ENCODE results near the gene ANKRD35. TPM values are rescaled to one million over a fixed set of nuclear protein-coding genes. Genes with fewer than 3 reads are reported as not detected.
A peak's percentile ranks its signal among the peaks of the same experiment; 100 is the strongest.

Gene ANKRD35
- total RNA-seq, 1 experiment from 2014 or later, result not detected

DNA sequence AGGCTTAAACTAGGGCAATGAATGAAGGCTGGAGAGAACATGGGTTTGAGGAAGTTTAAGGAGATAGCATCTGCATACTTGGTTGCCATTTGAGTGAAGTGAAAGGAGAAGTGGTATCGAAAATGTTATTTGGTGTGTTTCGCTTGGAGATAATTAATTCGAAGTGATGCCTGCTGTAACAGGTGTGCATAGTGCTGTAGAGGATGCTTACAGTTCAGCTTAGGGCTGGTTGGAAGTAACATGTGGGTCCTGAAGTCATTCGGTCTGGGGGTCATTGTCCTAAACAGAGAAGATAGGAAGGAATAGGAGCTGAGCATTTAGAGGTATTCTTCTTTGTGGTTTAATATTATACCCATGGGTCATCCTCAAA, 40.5 kb downstream of the ANKRD35 start:
- ATAC-seq (peak; percentile 48), DNase-seq (ENCODE audit: low read depth, low spot score) (no peak)
- no TSS peak for BruUV-seq (replicated peaks)
- ChIA-PET CTCF (interaction anchor here (0.6 to 7.6 kb wide), 19 partner anchors 8 to 190 kb away, joined by 3 to 87 read pairs (median 4); partner anchors contain the start of genes ANKRD34A, LIX1L, PIAS3 and POLR3GL), POLR2A (interaction anchor here (0.6 to 3.7 kb wide), 5 partner anchors 10 to 162 kb away, joined by 3 to 17 read pairs (median 5); partner anchors contain the start of genes LIX1L and PIAS3), RAD21 (ENCODE audit: low non-redundant PET in 1 of 2, low total read pairs in 2 of 2, uncharacterized antibody in 2 of 2, unreplicated experiment in 2 of 2) (interaction anchor here (0.5 to 1.1 kb wide), 3 partner anchors 13 to 82 kb away, joined by 3 to 4 read pairs (median 3); partner anchors contain the start of genes PIAS3 (in 1 of the 2) and RBM8A (in 1 of the 2))
- no peaks in the 10 kb centered on the region for H4K20me1 ChIP-seq (ENCODE audit: insufficient read depth)
- intact Hi-C loops (cut with micrococcal nuclease), result loop anchor here (1.0 to 5.0 kb wide), 2 partner anchors 62 to 169 kb away; no protein-coding TSS in a partner anchor
- H2AFZ ChIP-seq (ENCODE audit: low read depth, low read length, poor library complexity, severe bottlenecking), result no peak overlapping the region
- no peaks in the 10 kb centered on the region for H3K27me3 ChIP-seq (ENCODE audit: insufficient read depth, low read length)
- peaks cover 32% of the 10 kb centered on the region in 2 experiments for H3K36me3 ChIP-seq (ENCODE audit: control insufficient read depth in 1 of 2, insufficient read depth in 2 of 2, low read length in 2 of 2)
- peak overlapping the region in 1 of 2 experiments; percentile 49; a peak in 2 of 4 replicates for H3K4me3 ChIP-seq (replicated peaks in 1 of 2; ENCODE audit: low read depth in 1 of 2, low read length in 2 of 2)
- H3K9ac ChIP-seq (ENCODE audit: low read length), result peak overlapping the region; percentile 35; the same call in 1 of the 2 replicates
- H3K4me1 ChIP-seq (ENCODE audit: control insufficient read depth in 1 of 2, insufficient read depth in 2 of 2, low read length in 2 of 2), result peaks cover 4 to 14% of the 10 kb centered on the region in 2 experiments
- no peak for TF ChIP-seq CEBPB (IDR thresholded peaks at IDR 0.05; ENCODE audit: low read depth)
- TF ChIP-seq, protein P1, sequence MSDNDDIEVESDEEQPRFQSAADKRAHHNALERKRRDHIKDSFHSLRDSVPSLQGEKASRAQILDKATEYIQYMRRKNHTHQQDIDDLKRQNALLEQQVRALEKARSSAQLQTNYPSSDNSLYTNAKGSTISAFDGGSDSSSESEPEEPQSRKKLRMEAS (IDR thresholded peaks at IDR 0.05), result no peak
- TF ChIP-seq POLR2AphosphoS5 (IDR thresholded peaks at IDR 0.05; ENCODE audit: low read depth, low read length), result peak; percentile 16; the same call in 1 of the 2 replicates
- peak overlapping the region; percentile 81 for H3K4me2 ChIP-seq (ENCODE audit: low read length)
- H3K9me2 ChIP-seq (ENCODE audit: insufficient read depth), result no peaks in the 10 kb centered on the region
- H3K79me2 ChIP-seq (ENCODE audit: insufficient read depth, low read length), result no peaks in the 10 kb centered on the region
- no peaks in the 10 kb centered on the region for H3K9me3 ChIP-seq (ENCODE audit: control insufficient read depth in 1 of 2, insufficient read depth in 1 of 2, low read depth in 1 of 2, low read length in 2 of 2)
- no peak overlapping the region for H3K27ac ChIP-seq (ENCODE audit: low read depth, low read length)

DNA sequence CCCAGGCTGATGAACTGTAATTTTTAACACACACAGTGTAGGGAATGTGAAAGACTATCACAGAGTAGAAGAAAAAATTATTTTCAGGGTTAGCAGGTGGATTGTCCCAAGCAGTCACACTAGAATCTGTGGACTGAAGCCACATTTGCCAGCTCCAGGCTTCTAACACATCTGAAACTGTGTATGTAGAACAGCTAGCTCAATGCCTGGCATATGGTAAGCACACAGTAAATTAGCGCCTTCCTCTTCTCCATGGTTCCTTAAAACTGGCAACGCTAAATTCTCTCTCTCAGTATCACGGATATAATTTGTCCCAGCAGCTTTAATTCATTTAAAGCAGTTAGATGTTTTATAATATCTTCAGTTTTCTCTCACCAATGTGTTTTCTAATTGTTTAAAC, 42.6 kb downstream of the ANKRD35 start:
- Histone ChIP-seq H3K36me3 (ENCODE audit: control insufficient read depth in 1 of 2, insufficient read depth in 2 of 2, low read length in 2 of 2) (peaks cover 27 to 34% of the 10 kb centered on the region in 2 experiments), H3K27me3 (ENCODE audit: insufficient read depth, low read length) (no peaks in the 10 kb centered on the region), H2AFZ (ENCODE audit: low read depth, low read length, poor library complexity, severe bottlenecking) (no peak overlapping the region), H3K79me2 (ENCODE audit: insufficient read depth, low read length) (no peaks in the 10 kb centered on the region), H3K27ac (ENCODE audit: low read depth, low read length) (no peak overlapping the region), H3K9me3 (ENCODE audit: control insufficient read depth in 1 of 2, insufficient read depth in 1 of 2, low read depth in 1 of 2, low read length in 2 of 2) (no peaks in the 10 kb centered on the region), H3K9ac (ENCODE audit: low read length) (no peak overlapping the region), H3K4me2 (ENCODE audit: low read length) (no peak overlapping the region), H3K4me1 (ENCODE audit: control insufficient read depth in 1 of 2, insufficient read depth in 2 of 2, low read length in 2 of 2) (peaks cover 4 to 14% of the 10 kb centered on the region in 2 experiments), H4K20me1 (ENCODE audit: insufficient read depth) (no peaks in the 10 kb centered on the region), H3K9me2 (ENCODE audit: insufficient read depth) (no peaks in the 10 kb centered on the region), H3K4me3 (replicated peaks in 1 of 2; ENCODE audit: low read depth in 1 of 2, low read length in 2 of 2) (no peak overlapping the region)
- ChIA-PET CTCF (interaction anchor here (0.6 to 7.6 kb wide), 5 partner anchors 8 to 169 kb away, joined by 3 to 87 read pairs (median 3); partner anchors contain the start of gene PIAS3), POLR2A (interaction anchor here (0.9 kb wide), 1 partner anchor 16 kb away, joined by 3 read pairs; the partner anchor contains the start of gene PIAS3), RAD21 (ENCODE audit: low non-redundant PET in 1 of 2, low total read pairs in 2 of 2, uncharacterized antibody in 2 of 2, unreplicated experiment in 2 of 2) (interaction anchor here in 1 of 2 experiments (0.6 kb wide), 1 partner anchor 9 kb away, joined by 4 read pairs; no protein-coding TSS in a partner anchor)
- ATAC-seq, result no peak
- intact Hi-C loops (cut with micrococcal nuclease), result no loop called here
- DNase-seq (ENCODE audit: low read depth, low spot score), result no peak
- no TSS peak for BruUV-seq (replicated peaks)
- TF ChIP-seq ZNF274 (IDR thresholded peaks at IDR 0.05; ENCODE audit: low read depth, low read length) (no peak), ELF1 (IDR thresholded peaks at IDR 0.05; ENCODE audit: borderline replicate concordance, low read depth) (no peak), SIN3A (IDR thresholded peaks at IDR 0.05; ENCODE audit: low read depth) (no peak), POLR2AphosphoS5 (IDR thresholded peaks at IDR 0.05; ENCODE audit: low read depth, low read length) (no peak), TCF7L2 (IDR thresholded peaks at IDR 0.05; ENCODE audit: borderline replicate concordance, extremely low read depth, insufficient read depth, insufficient read length) (no peak), EGR1 (IDR thresholded peaks at IDR 0.05; ENCODE audit: low read depth) (no peak), ZFX (IDR thresholded peaks at IDR 0.05) (no peak), RAD21 (IDR thresholded peaks at IDR 0.05; ENCODE audit: low read depth) (no peak), POLR2A (IDR thresholded peaks at IDR 0.05; ENCODE audit: borderline replicate concordance, extremely low read depth, insufficient read depth, insufficient read length) (no peak), CBX3 (IDR thresholded peaks at IDR 0.05; ENCODE audit: low read depth) (no peak), EZH2phosphoT487 (IDR thresholded peaks at IDR 0.05; ENCODE audit: borderline replicate concordance) (no peak)
- TF ChIP-seq, protein P2, sequence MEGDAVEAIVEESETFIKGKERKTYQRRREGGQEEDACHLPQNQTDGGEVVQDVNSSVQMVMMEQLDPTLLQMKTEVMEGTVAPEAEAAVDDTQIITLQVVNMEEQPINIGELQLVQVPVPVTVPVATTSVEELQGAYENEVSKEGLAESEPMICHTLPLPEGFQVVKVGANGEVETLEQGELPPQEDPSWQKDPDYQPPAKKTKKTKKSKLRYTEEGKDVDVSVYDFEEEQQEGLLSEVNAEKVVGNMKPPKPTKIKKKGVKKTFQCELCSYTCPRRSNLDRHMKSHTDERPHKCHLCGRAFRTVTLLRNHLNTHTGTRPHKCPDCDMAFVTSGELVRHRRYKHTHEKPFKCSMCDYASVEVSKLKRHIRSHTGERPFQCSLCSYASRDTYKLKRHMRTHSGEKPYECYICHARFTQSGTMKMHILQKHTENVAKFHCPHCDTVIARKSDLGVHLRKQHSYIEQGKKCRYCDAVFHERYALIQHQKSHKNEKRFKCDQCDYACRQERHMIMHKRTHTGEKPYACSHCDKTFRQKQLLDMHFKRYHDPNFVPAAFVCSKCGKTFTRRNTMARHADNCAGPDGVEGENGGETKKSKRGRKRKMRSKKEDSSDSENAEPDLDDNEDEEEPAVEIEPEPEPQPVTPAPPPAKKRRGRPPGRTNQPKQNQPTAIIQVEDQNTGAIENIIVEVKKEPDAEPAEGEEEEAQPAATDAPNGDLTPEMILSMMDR (IDR thresholded peaks at IDR 0.05 in 2 of 3, conservative IDR thresholded peaks at IDR 0.05 in 1 of 3; ENCODE audit: borderline replicate concordance in 1 of 3, insufficient read depth in 1 of 3, low read depth in 2 of 3, low read length in 2 of 3), result no peak
- TF ChIP-seq, protein P3, sequence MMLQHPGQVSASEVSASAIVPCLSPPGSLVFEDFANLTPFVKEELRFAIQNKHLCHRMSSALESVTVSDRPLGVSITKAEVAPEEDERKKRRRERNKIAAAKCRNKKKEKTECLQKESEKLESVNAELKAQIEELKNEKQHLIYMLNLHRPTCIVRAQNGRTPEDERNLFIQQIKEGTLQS (IDR thresholded peaks at IDR 0.05), result no peak
- TF ChIP-seq, protein P4, sequence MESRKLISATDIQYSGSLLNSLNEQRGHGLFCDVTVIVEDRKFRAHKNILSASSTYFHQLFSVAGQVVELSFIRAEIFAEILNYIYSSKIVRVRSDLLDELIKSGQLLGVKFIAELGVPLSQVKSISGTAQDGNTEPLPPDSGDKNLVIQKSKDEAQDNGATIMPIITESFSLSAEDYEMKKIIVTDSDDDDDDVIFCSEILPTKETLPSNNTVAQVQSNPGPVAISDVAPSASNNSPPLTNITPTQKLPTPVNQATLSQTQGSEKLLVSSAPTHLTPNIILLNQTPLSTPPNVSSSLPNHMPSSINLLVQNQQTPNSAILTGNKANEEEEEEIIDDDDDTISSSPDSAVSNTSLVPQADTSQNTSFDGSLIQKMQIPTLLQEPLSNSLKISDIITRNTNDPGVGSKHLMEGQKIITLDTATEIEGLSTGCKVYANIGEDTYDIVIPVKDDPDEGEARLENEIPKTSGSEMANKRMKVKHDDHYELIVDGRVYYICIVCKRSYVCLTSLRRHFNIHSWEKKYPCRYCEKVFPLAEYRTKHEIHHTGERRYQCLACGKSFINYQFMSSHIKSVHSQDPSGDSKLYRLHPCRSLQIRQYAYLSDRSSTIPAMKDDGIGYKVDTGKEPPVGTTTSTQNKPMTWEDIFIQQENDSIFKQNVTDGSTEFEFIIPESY (IDR thresholded peaks at IDR 0.05; ENCODE audit: extremely low read depth, insufficient replicate concordance, low read length), result no peak

Measured in HCT116 (cell line).